HepG2 (cell line): ENCODE results near the gene MIPEP.

Experiments used
- FOXJ3 ChIP-seq: sonication (generic); formaldehyde crosslinking; IDR thresholded peaks from 2 replicates; pipeline ENCODE4 v1.4.0; 2020; ENCODE audit warnings: missing genetic modification reagents, mild to moderate bottlenecking, borderline replicate concordance
- GTF2F1 ChIP-seq: fragments of 150-350 bp; IDR thresholded peaks from 2 replicates; pipeline ENCODE4 v1.6.1; 2014; ENCODE audit warnings: low read length
- ZSCAN21 ChIP-seq: sonication (generic); formaldehyde crosslinking; IDR thresholded peaks from 2 replicates; pipeline ENCODE4 v1.8.0; 2022; ENCODE audit warnings: mild to moderate bottlenecking, missing genetic modification reagents, moderate library complexity, borderline replicate concordance
- TF ChIP-seq, protein P1 (sequence below): sonication (generic); formaldehyde crosslinking; IDR thresholded peaks from 2 replicates; pipeline ENCODE4 v1.5.0; 2020; ENCODE audit warnings: mild to moderate bottlenecking, missing genetic modification reagents, moderate library complexity
- TF ChIP-seq, protein P2 (sequence below), 2 experiments: IDR thresholded peaks; 2 replicates each; pipeline ENCODE4 v1.6.1; 2011 to 2012; ENCODE audit warnings: low read length in 2 of 2, borderline replicate concordance in 1 of 2, low read depth in 1 of 2, mild to moderate bottlenecking in 1 of 2, moderate library complexity in 1 of 2

GRCh38 chr13:23754997-23755396 lies 134.2 kb downstream of the MIPEP start:
- TF ChIP-seq GTF2F1 (no peak), ZSCAN21 (CRISPR knock-in tag) (no peak), FOXJ3 (CRISPR knock-in tag) (no peak)
- TF ChIP-seq, protein P1, sequence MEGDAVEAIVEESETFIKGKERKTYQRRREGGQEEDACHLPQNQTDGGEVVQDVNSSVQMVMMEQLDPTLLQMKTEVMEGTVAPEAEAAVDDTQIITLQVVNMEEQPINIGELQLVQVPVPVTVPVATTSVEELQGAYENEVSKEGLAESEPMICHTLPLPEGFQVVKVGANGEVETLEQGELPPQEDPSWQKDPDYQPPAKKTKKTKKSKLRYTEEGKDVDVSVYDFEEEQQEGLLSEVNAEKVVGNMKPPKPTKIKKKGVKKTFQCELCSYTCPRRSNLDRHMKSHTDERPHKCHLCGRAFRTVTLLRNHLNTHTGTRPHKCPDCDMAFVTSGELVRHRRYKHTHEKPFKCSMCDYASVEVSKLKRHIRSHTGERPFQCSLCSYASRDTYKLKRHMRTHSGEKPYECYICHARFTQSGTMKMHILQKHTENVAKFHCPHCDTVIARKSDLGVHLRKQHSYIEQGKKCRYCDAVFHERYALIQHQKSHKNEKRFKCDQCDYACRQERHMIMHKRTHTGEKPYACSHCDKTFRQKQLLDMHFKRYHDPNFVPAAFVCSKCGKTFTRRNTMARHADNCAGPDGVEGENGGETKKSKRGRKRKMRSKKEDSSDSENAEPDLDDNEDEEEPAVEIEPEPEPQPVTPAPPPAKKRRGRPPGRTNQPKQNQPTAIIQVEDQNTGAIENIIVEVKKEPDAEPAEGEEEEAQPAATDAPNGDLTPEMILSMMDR = no peak
- TF ChIP-seq, protein P2, sequence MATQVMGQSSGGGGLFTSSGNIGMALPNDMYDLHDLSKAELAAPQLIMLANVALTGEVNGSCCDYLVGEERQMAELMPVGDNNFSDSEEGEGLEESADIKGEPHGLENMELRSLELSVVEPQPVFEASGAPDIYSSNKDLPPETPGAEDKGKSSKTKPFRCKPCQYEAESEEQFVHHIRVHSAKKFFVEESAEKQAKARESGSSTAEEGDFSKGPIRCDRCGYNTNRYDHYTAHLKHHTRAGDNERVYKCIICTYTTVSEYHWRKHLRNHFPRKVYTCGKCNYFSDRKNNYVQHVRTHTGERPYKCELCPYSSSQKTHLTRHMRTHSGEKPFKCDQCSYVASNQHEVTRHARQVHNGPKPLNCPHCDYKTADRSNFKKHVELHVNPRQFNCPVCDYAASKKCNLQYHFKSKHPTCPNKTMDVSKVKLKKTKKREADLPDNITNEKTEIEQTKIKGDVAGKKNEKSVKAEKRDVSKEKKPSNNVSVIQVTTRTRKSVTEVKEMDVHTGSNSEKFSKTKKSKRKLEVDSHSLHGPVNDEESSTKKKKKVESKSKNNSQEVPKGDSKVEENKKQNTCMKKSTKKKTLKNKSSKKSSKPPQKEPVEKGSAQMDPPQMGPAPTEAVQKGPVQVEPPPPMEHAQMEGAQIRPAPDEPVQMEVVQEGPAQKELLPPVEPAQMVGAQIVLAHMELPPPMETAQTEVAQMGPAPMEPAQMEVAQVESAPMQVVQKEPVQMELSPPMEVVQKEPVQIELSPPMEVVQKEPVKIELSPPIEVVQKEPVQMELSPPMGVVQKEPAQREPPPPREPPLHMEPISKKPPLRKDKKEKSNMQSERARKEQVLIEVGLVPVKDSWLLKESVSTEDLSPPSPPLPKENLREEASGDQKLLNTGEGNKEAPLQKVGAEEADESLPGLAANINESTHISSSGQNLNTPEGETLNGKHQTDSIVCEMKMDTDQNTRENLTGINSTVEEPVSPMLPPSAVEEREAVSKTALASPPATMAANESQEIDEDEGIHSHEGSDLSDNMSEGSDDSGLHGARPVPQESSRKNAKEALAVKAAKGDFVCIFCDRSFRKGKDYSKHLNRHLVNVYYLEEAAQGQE (IDR thresholded peaks at IDR 0.05; ENCODE audit: borderline replicate concordance in 1 of 2, low read depth in 1 of 2, low read length in 2 of 2) = no peak
